Colonic mucosa (tissue), 4 donors: ENCODE results near the gene MICA. TPM values are rescaled to one million over a fixed set of nuclear protein-coding genes. Genes with fewer than 3 reads are reported as not detected.
"Not testable (repeated sequence)": the region's sequence is repeated elsewhere in the genome, so short reads cannot be mapped to it uniquely, and the experiment has no call there.

ENCODE experiments used
- DNase-seq: peaks from one replicate; pipeline ENCODE4 v3.0.0-alpha.2; 2020
- H3K27ac ChIP-seq: fragments of 200-600 bp; one replicate; pipeline ENCODE4 v1.8.0; 2021
- H3K27me3 ChIP-seq: fragments of 200-600 bp; one replicate; pipeline ENCODE4 v1.8.0; 2021
- H3K36me3 ChIP-seq: fragments of 200-600 bp; one replicate; pipeline ENCODE4 v1.8.0; 2021
- H3K4me1 ChIP-seq: fragments of 200-600 bp; one replicate; pipeline ENCODE4 v1.8.0; 2021; ENCODE audit warnings: mild to moderate bottlenecking
- H3K4me3 ChIP-seq: fragments of 200-600 bp; one replicate; pipeline ENCODE4 v1.8.0; 2021
- H3K9ac ChIP-seq, 2 donors: one replicate each; pipeline ENCODE4 v1.7.0; 2013; ENCODE audit warnings: control low read depth in 2 of 2, low read depth in 2 of 2, low read length in 2 of 2
- H3K9me3 ChIP-seq: fragments of 200-600 bp; one replicate; pipeline ENCODE4 v1.8.0; 2021
- CTCF ChIP-seq: fragments of 200-600 bp; IDR thresholded peaks from one replicate; pipeline ENCODE4 v1.8.0; 2022; ENCODE audit warnings: antibody characterized with exemption, mild to moderate bottlenecking
- intact Hi-C: fragments of 100-400 bp; cut with DNase I; formaldehyde crosslinking; loops from one replicate; pipeline ENCODE4 v1.14.1; 2022
- total RNA-seq, 2 donors: library from RNA; stranded (reverse); fragmentation: NEBNext Ultra II Directional in 1 of 2; extraction: Animal tissue kit (Norgen Biotek cat#: 25700) in 1 of 2; gene quantifications; one replicate each; pipeline ENCODE4 v1.2.1, GENCODE V29; 2021
- donor health status: healthy.
- donor health status: DM: no; HTN: no; CAD: no.
- donor health status: DM: no; HTN: no; CAD: no.

The MICA gene
- total RNA-seq, 2 donors from 2014 or later: 15.0 to 26.7 TPM

- Histone ChIP-seq H3K36me3 (no peaks in the 10 kb centered on the region), H3K27ac (no peak overlapping the region), H3K9ac (no peak overlapping the region), H3K27me3 (no peaks in the 10 kb centered on the region), H3K4me3 (no peak overlapping the region), H3K9me3 (no peaks in the 10 kb centered on the region), H3K4me1 (no peaks in the 10 kb centered on the region)
- DNase-seq: no peak
- intact Hi-C loops: no loop called here
- TF ChIP-seq CTCF: no peak
These were observed 23.3 kb downstream of the MICA start for GRCh38 chr6:31426395-31427354.

GRCh38 chr6:31430449-31430848, 27.1 kb downstream of the MICA start:
- Histone ChIP-seq H3K9me3 (no peaks in the 10 kb centered on the region), H3K4me3 (no peak overlapping the region), H3K4me1 (no peaks in the 10 kb centered on the region), H3K9ac (no peak overlapping the region), H3K36me3 (no peaks in the 10 kb centered on the region), H3K27ac (no peak overlapping the region), H3K27me3 (no peaks in the 10 kb centered on the region)
- intact Hi-C loops: no loop called here
- no peak for DNase-seq
- TF ChIP-seq CTCF: no peak

- H3K36me3 ChIP-seq, intact Hi-C loops, H3K9me3 ChIP-seq, H3K9ac ChIP-seq, DNase-seq, H3K27ac ChIP-seq, H3K4me1 ChIP-seq, H3K27me3 ChIP-seq, H3K4me3 ChIP-seq: not testable (repeated sequence)
These were observed 31.7 kb downstream of the MICA start for GRCh38 chr6:31435051-31435450.

GRCh38 chr6:31438222-31438621, 34.8 kb downstream of the MICA start:
- DNase-seq: no peak
- Histone ChIP-seq H3K36me3 (no peaks in the 10 kb centered on the region), H3K9me3 (no peaks in the 10 kb centered on the region), H3K27ac (no peak overlapping the region), H3K4me1 (no peaks in the 10 kb centered on the region), H3K4me3 (no peak overlapping the region), H3K27me3 (no peaks in the 10 kb centered on the region), H3K9ac (no peak overlapping the region)
- no peak for TF ChIP-seq CTCF
- intact Hi-C loops: no loop called here

- H3K4me3 ChIP-seq: no peak overlapping the region
- H3K9ac ChIP-seq: no peak overlapping the region
- intact Hi-C loops: no loop called here
- no peaks in the 10 kb centered on the region for H3K36me3 ChIP-seq
- H3K27ac ChIP-seq: no peak overlapping the region
- no peaks in the 10 kb centered on the region for H3K9me3 ChIP-seq
- TF ChIP-seq CTCF: no peak
- no peaks in the 10 kb centered on the region for H3K4me1 ChIP-seq
- no peaks in the 10 kb centered on the region for H3K27me3 ChIP-seq
- DNase-seq: no peak
These were observed 35.3 kb downstream of the MICA start for GRCh38 chr6:31438677-31439076.
